ENCODE data around the gene KCTD2. TPM values are rescaled to one million over a fixed set of nuclear protein-coding genes. Genes with fewer than 3 reads are reported as not detected.
"Not testable (repeated sequence)": the region's sequence is repeated elsewhere in the genome, so short reads cannot be mapped to it uniquely, and the experiment has no call there.

Gene KCTD2, protein sequence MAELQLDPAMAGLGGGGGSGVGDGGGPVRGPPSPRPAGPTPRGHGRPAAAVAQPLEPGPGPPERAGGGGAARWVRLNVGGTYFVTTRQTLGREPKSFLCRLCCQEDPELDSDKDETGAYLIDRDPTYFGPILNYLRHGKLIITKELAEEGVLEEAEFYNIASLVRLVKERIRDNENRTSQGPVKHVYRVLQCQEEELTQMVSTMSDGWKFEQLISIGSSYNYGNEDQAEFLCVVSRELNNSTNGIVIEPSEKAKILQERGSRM
- total RNA-seq (2014; rRNA removed; shearing (Covaris generic)): 26.8 and 27.8 TPM in 2 replicates

DNA sequence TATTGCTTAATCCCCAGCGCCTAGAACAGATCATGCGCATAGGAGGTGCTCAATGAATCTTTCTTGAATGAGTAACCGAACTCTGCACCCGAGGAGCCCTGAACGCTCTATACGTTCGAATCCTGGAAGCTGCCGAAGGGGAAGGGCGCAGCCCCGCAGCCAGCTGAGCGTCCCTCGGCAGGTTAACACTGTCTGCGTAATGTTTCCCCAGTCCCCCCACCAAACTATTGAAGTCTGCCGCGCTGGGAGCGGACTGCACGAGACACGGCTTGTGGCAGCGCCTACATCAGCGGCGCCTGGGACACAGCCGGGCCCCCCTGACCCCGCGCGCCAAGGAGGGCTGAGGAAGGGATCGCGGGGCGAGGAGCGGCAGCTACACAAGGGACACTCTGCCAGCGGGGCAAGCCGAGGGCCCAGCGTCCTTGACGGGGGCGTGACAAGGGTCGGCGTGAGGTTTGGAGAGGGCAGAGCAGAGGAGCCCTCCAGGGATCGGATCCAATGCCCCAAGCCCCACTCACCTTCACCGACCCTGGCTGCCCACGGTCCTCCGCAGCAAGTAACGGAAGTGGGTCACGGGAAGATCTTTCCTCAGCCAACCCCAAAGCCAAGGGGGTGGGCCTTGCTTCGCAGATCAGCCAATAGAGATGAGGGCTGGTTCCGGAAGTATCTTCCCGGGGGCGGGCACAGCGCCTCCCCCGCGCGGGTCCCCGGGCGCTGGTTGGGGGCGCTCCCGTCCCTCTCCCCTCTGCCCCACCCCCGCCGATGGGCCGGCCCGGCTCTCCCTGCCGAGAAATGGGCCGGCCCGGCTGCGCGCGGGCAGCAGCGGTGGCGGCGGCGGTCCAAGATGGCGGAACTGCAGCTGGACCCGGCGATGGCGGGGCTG lies at the start of gene KCTD2, which contains the start of gene ATP5PD:
KCTD2 (plus strand) TSS at position 819 of the 883 bp plus-strand sequence; CDS start at position 845, 26 bp downstream.
ATP5PD (minus strand) TSS at position 563 of the 883 bp plus-strand sequence. CDS start 4,319 bp downstream, outside the sequence.
- in situ Hi-C loops (cut with HindIII; ENCODE audit: low sequenced_read_pairs): no loop called here
- peak; percentile 98 for DNase-seq (ENCODE audit: low spot score)

DNA sequence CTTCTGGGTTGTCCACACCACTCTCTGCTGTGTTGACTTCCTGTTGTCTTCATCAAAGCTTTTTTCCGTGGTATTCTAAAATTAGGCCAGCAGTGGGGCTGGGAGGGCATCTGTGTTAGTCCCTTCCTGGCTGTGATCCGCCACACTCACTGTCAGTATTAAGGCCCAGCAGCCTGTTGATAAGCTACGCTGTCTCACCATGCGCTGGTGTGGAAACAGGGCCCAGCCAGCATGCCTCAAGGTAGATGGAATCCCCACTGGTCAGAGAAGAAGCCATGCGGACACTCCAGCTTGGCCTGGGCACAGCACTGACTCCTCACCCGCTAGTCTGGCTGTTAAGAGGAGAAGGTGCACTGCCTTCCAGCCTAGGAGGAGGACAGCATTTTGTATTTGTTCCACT lies 48.2 kb upstream of the KCTD2 start:
- in situ Hi-C loops (cut with HindIII; ENCODE audit: low sequenced_read_pairs): no loop called here
- peak; percentile 86 for DNase-seq (ENCODE audit: low spot score)

DNA sequence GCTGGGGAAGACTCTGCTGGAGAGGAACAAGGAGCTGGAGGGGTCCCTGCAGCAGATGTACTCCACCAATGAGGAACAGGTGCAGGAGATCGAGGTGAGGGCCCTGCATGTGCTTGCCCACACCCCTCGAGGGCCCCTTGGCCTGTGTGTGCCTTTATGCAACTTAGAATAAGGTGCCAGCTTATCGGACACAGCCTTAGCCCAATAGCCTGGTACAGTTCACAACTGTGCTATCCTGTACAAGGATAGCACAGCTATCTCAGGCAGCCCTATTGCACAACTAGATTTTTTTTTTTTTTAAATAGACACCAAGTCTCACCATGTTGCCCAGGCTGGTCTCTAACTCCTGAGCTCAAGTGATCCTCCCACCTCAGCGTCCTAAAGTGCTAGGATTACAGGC lies 47.5 kb upstream of the KCTD2 start:
- DNase-seq (ENCODE audit: low spot score): no peak
- in situ Hi-C loops (cut with HindIII; ENCODE audit: low sequenced_read_pairs): no loop called here

DNA sequence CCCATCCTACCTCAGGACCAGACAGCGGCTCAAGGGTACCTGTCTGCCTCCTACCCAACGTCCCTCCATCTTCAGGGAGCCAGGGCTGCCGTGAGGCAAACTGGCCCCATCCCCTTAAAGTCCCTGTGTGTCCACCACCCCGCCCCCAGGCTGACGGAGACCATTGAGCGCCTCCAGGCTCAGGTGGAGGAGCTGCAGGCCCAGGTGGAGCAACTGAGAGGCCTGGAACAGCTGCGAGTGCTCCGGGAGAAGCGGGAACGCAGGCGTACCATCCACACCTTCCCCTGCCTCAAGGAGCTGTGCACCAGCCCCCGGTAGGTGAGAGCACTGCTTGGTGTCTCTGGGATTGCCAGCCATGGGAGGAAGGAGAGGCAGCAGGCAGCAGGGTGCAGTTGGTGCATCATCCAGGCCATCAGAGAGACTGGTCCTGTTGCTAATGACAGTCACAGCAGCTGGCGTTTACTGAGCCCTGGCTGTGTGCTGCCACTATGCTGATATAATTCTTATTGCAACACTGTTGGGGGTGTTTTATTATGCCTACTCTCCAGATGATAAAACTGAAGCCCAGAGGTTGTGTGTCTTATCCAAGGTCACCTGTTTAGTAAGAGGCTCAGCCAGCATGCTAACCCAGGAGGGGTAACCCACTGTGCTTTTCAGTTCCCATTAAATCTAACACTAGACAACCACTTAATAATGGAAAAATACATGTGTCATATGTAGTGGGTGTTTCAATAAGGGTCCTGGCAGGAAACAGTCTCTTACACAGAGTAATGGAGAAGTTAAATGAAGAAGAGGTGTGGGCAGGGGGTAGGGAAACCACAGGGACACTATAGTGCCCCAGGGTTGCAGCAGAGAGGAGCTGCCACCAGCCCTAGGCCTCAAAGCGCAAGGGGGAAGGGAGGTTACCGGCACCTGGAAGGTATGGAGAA lies 44.8 kb upstream of the KCTD2 start:
- peak; percentile 61 for DNase-seq (ENCODE audit: low spot score)
- in situ Hi-C loops (cut with HindIII; ENCODE audit: low sequenced_read_pairs): no loop called here

DNA sequence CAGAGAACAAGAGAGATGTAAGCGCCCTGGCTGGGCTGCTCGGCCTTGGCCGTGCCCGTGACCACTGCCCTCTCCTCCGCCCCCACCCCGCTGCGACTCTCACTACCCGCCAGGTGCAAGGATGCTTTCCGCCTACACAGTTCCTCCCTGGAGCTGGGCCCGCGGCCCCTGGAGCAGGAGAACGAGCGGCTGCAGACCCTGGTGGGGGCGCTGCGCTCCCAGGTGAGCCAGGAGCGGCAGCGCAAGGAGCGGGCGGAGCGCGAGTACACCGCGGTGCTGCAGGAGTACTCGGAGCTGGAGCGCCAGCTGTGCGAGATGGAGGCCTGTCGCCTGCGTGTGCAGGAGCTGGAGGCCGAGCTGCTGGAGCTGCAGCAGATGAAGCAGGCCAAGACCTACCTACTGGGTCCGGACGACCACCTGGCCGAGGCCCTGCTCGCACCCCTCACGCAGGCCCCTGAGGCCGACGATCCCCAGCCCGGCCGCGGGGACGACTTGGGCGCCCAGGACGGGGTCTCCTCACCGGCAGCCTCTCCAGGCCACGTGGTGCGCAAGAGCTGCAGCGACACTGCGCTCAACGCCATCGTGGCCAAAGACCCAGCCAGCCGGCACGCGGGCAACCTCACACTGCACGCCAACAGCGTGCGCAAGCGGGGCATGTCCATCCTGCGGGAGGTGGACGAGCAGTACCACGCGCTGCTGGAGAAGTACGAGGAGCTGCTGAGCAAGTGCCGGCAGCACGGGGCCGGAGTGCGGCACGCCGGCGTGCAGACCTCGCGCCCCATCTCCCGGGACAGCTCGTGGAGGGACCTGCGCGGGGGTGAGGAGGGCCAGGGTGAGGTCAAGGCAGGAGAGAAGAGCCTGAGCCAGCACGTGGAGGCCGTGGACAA lies 43.7 kb upstream of the KCTD2 start:
- peak; percentile 49 for DNase-seq (ENCODE audit: low spot score)
- in situ Hi-C loops (cut with HindIII; ENCODE audit: low sequenced_read_pairs): no loop called here

DNA sequence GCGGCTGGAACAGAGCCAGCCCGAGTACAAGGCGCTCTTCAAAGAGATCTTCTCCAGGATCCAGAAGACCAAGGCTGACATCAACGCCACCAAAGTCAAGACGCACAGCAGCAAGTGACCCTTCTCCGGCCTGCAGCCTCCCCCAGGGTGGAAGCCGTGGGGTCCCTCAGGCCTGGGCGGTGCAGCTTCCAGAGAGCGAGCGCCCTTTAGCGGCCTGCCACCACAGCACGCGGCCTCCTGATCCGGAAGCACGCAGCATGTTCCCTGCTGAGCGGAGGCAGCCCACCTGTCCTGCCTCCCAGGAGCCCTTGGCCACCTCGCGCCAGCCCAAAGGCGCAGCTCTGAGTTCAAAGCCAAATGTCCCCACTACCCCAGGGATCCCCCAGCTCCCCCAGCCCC lies 43.1 kb upstream of the KCTD2 start:
- in situ Hi-C loops (cut with HindIII; ENCODE audit: low sequenced_read_pairs): no loop called here
- peak; percentile 39 for DNase-seq (ENCODE audit: low spot score)

DNA sequence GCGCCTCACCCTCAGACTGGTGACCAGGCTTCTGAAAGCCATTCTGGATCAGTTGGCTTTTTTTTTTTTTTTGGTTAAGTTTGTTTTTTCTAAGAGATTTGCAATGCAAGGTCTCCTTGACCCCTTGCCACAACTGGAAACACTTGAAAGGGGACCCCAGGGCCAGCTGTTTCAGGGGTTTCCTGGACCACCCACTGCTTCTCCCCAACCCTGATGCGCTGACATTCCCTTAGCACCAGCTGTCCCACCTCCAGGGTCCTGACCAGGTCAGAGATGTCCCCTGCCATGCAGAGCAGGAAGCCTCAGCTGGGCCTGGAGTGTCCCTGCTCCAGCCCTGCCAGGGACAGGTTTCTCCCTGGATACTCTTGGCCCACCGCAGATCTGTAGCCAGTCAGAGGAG lies 42.7 kb upstream of the KCTD2 start:
- no peak for DNase-seq (ENCODE audit: low spot score)
- in situ Hi-C loops (cut with HindIII; ENCODE audit: low sequenced_read_pairs): no loop called here

DNA sequence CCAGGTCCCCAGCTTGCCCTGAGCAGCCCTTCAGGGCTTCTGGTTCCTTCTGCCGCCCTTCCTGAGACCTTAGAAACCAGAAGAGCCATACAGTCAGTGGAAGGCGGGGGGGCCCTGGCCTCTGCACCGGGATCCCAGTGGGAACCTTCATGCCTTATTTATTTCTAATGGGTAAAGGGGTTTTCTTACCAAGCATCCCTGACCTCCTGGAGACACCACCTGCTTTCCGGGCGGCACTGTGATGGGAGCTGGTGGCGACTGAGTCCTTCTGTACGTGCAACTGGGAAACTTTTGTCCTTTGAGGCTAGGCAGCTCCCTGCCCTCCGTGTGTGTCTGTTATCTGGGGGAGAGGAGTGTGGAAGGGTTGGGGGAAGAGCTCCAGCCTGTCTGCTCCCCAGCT lies 41.7 kb upstream of the KCTD2 start:
- in situ Hi-C loops (cut with HindIII; ENCODE audit: low sequenced_read_pairs): no loop called here
- no peak for DNase-seq (ENCODE audit: low spot score)

DNA sequence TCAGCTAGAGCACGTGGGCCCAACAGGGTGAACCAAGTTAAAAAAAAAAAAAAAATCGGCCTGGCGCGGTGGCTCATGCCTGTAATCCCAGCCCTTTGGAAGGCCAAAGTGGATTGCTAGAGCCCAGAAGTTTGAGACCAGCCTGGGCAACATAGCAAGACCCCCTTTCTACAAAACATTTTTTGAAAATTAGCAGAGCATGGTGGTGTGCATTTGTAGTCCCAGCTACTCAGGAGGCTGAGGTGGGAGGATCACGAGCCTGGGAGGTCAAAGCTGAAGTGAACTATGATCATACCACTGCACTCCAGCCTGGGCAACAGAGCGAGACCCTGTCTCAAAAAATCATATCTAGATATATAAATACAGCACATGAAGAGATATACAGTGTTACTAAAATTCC lies 40.9 kb upstream of the KCTD2 start:
- in situ Hi-C loops (cut with HindIII; ENCODE audit: low sequenced_read_pairs); DNase-seq (ENCODE audit: low spot score): not testable (repeated sequence)

DNA sequence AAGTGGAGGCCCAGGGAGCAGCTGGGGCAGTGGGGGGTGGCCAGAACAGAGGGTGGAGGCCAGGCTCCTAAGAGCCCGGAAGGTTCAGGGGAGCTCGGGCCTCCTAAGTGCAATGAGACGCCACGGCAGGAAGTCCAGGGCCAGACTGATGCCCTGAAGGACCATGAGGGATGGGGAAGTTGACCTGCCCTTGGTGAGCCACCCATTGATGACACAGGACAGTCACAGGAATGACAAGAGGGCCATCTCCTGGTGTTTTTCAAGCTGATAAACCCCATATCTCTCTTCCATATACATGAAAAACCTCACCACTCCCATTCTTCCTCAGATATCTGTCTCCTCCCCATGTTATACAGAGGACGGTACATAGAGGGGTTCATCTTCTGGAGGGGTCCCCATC lies 40.4 kb upstream of the KCTD2 start:
- in situ Hi-C loops (cut with HindIII; ENCODE audit: low sequenced_read_pairs): no loop called here
- peak; percentile 24 for DNase-seq (ENCODE audit: low spot score)

DNA sequence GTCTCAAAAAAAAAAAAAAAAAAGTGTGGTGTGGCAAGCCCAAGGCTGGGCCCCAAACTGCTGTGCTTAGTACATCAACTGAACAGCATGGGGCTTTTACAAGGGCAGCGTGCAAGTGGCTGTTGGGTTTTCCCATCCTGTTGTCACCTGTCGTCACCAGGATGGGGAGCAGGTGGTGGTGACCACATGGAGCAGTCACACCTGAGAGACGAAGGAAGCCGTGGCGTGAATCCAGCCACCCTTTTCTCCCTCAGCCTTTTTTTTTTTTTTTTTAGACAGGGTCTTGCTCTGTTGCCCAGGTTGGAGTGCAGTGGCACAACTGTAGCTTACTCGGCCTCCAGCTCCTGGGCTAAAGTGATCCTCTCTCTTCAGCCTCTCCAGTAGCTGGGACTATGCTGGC lies 38.7 kb upstream of the KCTD2 start:
- in situ Hi-C loops (cut with HindIII; ENCODE audit: low sequenced_read_pairs): no loop called here
- DNase-seq (ENCODE audit: low spot score): peak; percentile 78

DNA sequence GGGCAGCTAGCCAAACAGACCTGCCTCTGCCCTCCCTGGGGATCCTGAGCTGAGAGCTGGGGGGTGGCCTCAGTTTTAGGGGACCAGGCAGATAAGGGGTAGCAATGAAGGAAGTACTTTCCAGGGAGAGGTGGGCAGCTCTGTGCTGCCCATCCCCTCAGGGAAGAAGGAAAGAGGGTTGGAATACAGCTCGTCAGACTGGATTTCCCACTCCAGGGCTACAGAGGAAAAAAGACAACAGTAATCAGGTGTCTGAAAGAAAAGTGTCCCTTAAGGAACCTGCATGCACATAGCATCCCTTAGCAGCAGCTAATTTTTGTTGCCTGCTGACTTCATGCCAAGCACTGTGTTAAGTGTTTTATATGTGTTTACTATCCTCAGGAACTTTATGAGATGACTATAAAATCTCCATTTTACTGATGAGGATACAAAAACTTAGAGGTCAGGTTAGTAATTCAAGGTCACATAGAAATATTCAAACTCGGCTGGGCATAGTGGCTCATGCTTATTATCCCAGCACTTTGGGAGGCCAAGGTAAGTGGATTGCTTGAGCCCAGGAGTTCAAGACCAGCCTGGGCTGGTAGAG lies 37.8 kb upstream of the KCTD2 start:
- DNase-seq (ENCODE audit: low spot score): peak; percentile 48
- in situ Hi-C loops (cut with HindIII; ENCODE audit: low sequenced_read_pairs): no loop called here

DNA sequence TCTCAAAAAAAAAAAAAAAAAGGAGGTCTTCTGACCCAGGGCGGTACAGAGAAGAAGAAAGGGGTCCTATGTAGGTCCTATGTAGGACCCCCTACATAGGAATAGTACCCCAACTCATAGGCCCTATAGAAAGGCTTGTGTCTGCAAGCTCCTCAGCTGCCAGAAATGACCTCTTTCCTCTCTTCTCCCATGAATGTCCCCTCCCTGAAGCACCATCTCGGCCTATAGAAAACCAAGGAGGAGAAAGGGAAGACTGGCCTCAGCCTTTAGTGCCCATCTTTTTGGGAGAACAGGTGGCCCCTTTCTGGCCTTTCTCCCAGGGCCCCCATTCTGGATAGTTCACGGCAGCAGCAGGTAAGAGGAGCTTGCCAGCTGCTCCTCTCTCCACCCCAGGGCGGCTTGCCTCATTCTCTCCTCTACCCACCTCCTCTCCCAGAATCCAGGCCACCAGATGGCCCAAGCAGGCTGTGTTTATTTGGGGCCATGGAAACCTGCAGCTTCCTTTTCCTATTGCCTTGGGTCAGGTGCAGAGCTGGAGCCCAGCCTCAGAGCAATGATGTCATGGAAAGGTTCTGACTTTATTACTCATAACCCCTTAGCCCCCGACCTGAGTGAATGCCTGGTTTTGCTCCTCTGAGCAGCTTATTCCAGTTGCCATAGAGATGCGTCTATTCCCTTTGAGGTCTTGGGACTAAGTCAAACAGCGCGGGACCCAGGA lies 36.2 kb upstream of the KCTD2 start:
- in situ Hi-C loops (cut with HindIII; ENCODE audit: low sequenced_read_pairs): no loop called here

DNA sequence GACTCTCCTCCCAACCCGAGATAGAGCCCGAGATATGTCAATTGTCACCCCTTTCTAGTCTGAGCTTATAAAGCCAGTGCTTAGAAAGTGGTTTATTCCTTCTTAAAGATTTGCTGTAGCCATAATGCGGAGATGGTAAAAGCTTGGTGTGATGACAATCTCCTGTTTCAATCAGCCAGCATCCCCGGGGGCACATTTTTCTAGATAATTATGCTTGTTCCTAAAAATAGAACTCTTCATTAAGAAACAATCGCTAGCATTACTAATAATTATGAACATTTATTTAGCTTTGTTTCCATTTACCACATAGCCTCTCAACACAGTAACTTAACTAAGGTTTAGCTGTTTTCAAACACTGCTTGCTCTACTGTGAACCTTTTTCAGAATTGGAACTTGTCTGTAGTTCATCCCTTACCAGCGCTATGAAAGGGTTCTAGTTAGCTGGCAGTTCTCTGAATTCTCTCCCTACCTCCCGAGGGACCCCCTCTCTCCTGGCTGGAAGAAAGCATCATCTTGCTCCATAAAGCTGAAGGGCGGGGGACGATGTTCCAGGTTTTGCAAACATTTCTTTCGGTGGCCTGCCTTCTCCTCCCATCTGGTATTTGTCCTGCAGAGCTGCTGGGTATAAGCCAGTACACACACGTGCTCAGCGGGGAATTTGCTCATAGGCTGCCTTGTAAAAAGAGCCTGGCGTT lies 35.5 kb upstream of the KCTD2 start:
- DNase-seq (ENCODE audit: low spot score): peak; percentile 95
- in situ Hi-C loops (cut with HindIII; ENCODE audit: low sequenced_read_pairs): no loop called here

More for the DNA sequence above, 36.2 kb upstream of the KCTD2 start:
- DNase-seq (ENCODE audit: low spot score): peak; percentile 99

DNA sequence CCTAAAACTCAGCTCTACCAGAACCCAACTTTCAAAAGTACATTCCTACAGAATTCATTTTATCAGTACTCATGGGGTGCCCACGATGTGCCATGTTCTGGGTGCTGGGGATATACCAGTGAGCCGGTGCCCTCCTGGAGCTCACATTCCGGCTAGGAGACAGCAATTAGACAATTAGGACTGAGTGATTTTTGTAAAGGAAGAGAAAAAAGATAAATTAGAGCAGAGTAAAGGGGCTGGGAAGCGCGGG lies 35.0 kb upstream of the KCTD2 start:
- DNase-seq (ENCODE audit: low spot score): no peak
- in situ Hi-C loops (cut with HindIII; ENCODE audit: low sequenced_read_pairs): no loop called here

DNA sequence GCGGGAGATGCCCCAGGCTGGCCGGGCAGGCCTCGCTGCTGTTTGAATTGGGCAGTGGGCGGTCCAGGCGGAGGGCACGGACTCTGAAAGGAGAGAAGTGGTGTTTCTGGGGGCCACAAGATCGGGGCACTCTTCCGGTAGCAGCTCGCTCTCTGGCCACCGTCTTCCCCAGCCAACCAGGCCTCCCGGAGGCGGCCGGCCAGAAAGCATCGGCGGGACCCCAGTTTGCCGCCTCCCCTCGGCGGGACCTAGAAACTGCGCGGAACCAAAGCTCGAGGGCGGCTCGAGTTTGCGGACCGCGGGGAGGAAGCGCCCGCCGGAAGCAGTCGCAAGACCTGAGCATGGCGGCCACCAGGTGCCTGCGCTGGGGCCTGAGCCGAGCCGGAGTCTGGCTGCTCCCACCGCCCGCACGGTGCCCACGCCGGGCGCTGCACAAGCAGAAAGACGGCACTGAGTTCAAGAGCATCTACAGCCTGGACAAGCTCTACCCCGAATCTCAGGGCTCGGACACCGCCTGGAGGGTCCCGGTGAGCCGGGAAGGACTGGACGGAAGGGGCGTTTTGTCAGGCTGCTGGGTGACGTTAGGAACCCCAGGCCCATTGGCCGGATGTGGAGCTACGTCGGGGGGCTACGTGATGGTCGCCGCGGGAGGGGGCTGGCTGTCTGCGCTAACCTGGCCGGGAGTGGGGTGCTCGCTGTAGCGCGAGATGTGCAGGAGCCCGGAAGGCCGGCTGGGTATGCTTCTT lies 34.5 kb upstream of the KCTD2 start, which contains the start of gene MRPL58:
MRPL58 (plus strand) TSS at position 325 of the 746 bp plus-strand sequence; CDS start at position 342, 17 bp downstream.
- in situ Hi-C loops (cut with HindIII; ENCODE audit: low sequenced_read_pairs): no loop called here
- peak; percentile 80 for DNase-seq (ENCODE audit: low spot score)

Measured in G401 (cell line).